Subcutaneous preadipocyte (primary cell): ENCODE results near the gene SNX8. TPM values are rescaled to one million over a fixed set of nuclear protein-coding genes. Genes with fewer than 3 reads are reported as not detected.

Source experiments
- total RNA-seq: library from RNA; depleted of rRNA; stranded (reverse); fragments of >200 nt; gene quantifications from 2 replicates; pipeline ENCODE4 v1.2.3, GENCODE V29; 2012

SNX8 gene
- 17.3 and 23.7 TPM in 2 replicates for total RNA-seq

GRCh38 chr7:2314209-2314955, at the start of gene SNX8:
Gene SNX8, minus strand, starts transcription at chr7:2314441. Its CDS starts 20 bp downstream, at chr7:2314421.

GRCh38 chr7:2354186-2354938, 40.1 kb upstream of the SNX8 start, which contains the start of gene EIF3B:
Gene EIF3B, plus strand, starts transcription at chr7:2354827. Its CDS starts 95 bp downstream, at chr7:2354922.

GRCh38 chr7:2241580-2242540, 72.4 kb downstream of the SNX8 start, which contains the start of the genes MRM2 and NUDT1:
Gene MRM2, minus strand, starts transcription at chr7:2242205. Its CDS starts 36 bp downstream, at chr7:2242169.
Gene NUDT1, plus strand, starts transcription at chr7:2242226. Its CDS starts 2,349 bp downstream, at chr7:2244575.

GRCh38 chr7:2232766-2233520, 81.3 kb downstream of the SNX8 start, which contains the start of gene MAD1L1:
Gene MAD1L1, minus strand, starts transcription at chr7:2232945. Its CDS starts 2,812 bp downstream, at chr7:2230133.

Other genes starting within 250 kb of the SNX8 start
- 35.6 and 44.4 TPM in 2 replicates for gene MAD1L1, start 81.5 kb downstream of the SNX8 start, total RNA-seq
- 15.8 and 17.4 TPM in 2 replicates for gene MRM2, start 72.2 kb downstream of the SNX8 start, total RNA-seq
- gene NUDT1, start 72.2 kb downstream of the SNX8 start, total RNA-seq = 26.6 and 36.0 TPM in 2 replicates
- 191 and 238 TPM in 2 replicates for gene EIF3B, start 40.4 kb upstream of the SNX8 start, total RNA-seq
- 1.8 and 2.7 TPM in 2 replicates for gene CHST12, start 89.2 kb upstream of the SNX8 start, total RNA-seq
- not detected in 2 replicates for gene GRIFIN, start 162.0 kb upstream of the SNX8 start, total RNA-seq
- 1.1 and 3.7 TPM in 2 replicates for gene LFNG, start 205.3 kb upstream of the SNX8 start, total RNA-seq
- gene BRAT1, start 241.1 kb upstream of the SNX8 start, total RNA-seq = 26.8 and 30.5 TPM in 2 replicates
- gene IQCE, start 244.5 kb upstream of the SNX8 start, total RNA-seq = 9.2 and 11.7 TPM in 2 replicates